GM10266 (cell line): ENCODE data around the gene CARHSP1.
A peak's percentile ranks its signal among the peaks of the same experiment; 100 is the strongest.

Source experiments
- DNase-seq: peaks from one replicate; pipeline ENCODE4 v3.0.0; 2012; ENCODE audit errors: extremely low spot score
- TF ChIP-seq, protein P1 (sequence below): IDR thresholded peaks from 2 replicates; pipeline ENCODE4 v1.5.1; 2012; ENCODE audit warnings: mild to moderate bottlenecking, low read depth; ENCODE audit not compliant: control insufficient read depth, insufficient read depth; ENCODE audit errors: missing control alignments

CARHSP1 gene

DNA sequence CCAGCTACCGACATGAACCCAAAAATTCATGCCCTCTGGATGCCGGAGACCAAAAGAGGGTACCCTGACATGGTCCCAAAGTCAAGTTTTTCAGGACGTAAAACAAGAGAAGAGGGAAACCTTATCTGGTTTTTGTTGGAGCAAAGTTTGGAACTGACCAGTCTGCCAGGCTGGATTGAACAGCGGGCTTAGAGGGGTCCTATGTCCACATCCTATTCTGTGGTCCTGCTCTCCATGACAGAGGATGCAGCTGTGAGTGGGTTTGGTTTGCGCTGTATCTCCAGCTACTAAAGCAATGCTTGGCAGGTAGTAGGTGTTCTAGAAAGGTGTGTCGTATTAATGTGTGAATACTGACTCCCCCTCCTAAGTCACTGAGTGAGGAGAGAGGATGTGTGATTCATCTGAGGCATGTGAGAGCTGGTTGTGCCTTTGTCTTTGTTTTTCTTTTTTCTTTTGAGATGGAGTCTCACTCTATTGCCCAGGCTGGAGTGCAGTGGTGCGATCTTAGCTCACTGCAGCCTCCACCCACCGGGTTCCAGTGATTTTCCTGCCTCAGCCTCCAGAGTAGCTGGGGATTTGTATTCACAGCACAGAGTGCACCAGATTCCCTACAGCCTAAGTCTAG lies 40.2 kb downstream of the CARHSP1 start:
- TF ChIP-seq, protein P1, sequence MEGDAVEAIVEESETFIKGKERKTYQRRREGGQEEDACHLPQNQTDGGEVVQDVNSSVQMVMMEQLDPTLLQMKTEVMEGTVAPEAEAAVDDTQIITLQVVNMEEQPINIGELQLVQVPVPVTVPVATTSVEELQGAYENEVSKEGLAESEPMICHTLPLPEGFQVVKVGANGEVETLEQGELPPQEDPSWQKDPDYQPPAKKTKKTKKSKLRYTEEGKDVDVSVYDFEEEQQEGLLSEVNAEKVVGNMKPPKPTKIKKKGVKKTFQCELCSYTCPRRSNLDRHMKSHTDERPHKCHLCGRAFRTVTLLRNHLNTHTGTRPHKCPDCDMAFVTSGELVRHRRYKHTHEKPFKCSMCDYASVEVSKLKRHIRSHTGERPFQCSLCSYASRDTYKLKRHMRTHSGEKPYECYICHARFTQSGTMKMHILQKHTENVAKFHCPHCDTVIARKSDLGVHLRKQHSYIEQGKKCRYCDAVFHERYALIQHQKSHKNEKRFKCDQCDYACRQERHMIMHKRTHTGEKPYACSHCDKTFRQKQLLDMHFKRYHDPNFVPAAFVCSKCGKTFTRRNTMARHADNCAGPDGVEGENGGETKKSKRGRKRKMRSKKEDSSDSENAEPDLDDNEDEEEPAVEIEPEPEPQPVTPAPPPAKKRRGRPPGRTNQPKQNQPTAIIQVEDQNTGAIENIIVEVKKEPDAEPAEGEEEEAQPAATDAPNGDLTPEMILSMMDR: no peak
- no peak for DNase-seq

DNA sequence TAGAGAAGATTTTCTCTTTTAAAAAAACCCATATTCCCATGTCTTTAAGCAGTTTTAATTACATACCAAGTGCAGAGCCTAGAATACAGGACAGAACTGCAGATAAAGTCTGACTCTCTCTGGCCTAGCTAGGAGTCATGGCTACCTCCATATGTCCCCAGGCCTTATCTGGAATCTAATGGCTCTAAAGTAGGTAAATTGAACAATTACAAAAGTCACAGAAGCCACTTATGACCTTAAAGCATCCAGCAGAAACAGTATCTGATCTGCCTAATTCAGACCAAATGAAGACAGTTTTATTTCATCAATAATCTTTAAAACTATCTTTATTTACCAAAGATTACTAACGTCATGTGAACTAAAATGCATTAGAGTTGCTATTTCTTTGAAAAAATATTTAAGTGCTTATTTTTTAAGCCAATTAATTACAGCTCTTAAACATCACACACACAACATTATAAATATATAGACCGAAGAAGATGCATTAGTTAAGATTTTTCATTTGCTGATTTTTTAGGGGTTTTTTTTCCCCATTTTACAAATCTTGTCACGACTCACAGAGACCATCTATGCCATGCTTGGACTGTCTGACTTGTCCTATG lies 42.4 kb downstream of the CARHSP1 start:
- TF ChIP-seq, protein P1: no peak
- no peak for DNase-seq

DNA sequence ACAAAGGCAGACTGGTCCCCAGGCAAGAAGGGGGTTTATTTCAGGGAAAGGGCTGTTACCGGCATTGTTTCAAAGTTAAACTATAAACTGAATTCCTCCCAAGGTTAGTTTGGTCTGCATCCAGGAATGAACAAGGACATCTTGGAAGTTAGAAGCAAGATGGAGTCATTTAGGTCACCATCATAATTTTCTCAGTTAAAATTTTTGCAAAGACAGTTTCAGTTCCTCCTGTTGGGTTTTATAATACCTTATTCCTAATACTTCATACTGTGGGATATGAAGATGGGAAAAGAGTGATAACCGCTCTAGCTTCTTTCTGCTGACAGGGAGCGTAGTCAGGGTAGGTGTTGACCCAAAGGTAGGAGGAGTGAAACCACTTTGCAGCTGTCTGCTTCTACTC lies 46.4 kb downstream of the CARHSP1 start:
- TF ChIP-seq, protein P1: no peak
- DNase-seq: no peak

DNA sequence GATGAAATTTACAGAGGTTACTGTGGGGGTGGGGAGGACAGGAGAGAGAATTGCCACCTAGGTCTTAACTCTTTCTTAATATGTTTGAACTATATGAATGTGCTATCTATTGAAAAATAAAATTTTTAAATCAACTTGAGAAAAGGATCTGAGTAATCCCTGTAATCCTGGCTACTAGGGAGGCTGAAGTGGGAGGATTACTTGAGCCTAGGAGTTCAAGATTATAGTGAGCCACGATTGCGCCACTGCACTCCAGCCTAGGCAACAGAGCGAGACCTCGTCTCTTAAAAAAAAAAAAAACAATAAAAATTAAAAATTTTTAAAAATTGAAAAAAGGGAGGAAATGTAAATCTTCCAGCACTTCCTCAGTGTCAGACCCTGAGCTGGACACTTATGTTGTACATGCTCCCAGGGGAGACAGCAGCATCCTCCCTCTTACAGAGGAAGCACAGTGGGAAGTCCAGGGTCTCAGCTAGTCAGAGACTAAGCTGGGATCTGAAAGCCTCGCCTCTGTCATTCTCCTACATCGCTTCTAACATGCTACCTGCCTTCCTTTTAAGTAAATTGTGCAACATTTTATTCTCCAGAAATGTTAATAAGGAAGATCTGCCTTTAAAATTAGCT lies 49.3 kb downstream of the CARHSP1 start:
- no peak for DNase-seq
- TF ChIP-seq, protein P1: no peak

GRCh38 chr16:8818504-8819270 lies 50.1 kb downstream of the CARHSP1 start:
- TF ChIP-seq, protein P1: no peak
- peak; percentile 59 for DNase-seq

- DNase-seq: no peak
- TF ChIP-seq, protein P1: no peak
These were observed 51.7 kb downstream of the CARHSP1 start for GRCh38 chr16:8816967-8817655.
